ENCODE measurements around the gene SLC25A1. TPM values are rescaled to one million over a fixed set of nuclear protein-coding genes. Genes with fewer than 3 reads are reported as not detected.

Gene SLC25A1
- total and polyA plus RNA-seq, 2 experiments from 2014 or later: 187 to 422 TPM

- H3K4me1 ChIP-seq (ENCODE audit: insufficient read depth): no peaks in the 10 kb centered on the region
- no peaks in the 10 kb centered on the region for H3K9me2 ChIP-seq (replicated peaks; ENCODE audit: insufficient read depth)
- no peaks in the 10 kb centered on the region for H3K79me2 ChIP-seq
- H4K20me1 ChIP-seq (ENCODE audit: insufficient read depth, poor library complexity, severe bottlenecking): no peaks in the 10 kb centered on the region
- TF ChIP-seq EZH2phosphoT487 (IDR thresholded peaks at IDR 0.05; ENCODE audit: low read depth, severe bottlenecking, unreplicated experiment) (no peak), CTCF (IDR thresholded peaks at IDR 0.05; ENCODE audit: poor library complexity) (no peak), EZH2 (IDR thresholded peaks at IDR 0.05; ENCODE audit: borderline replicate concordance) (no peak)
- no peak for DNase-seq (ENCODE audit: low spot score)
- H3K4me2 ChIP-seq: peak within 1 kb of the TSS; percentile 79
- no peak within 1 kb of the TSS for H3K4me3 ChIP-seq
- H3K9me3 ChIP-seq (ENCODE audit: low read depth): no peaks in the 10 kb centered on the region
- H3K27ac ChIP-seq: no peak within 1 kb of the TSS
- H3K36me3 ChIP-seq (replicated peaks; ENCODE audit: insufficient read depth, low read depth): no peaks in the 10 kb centered on the region
- peak within 1 kb of the TSS; percentile 49 for H2AFZ ChIP-seq
- 4% methylated on average over 27 of the region's 59 CpGs for WGBS (ENCODE audit: low lambda C conversion rate, missing lambda C conversion rate)
- peaks cover 68% of the 10 kb centered on the region for H3K27me3 ChIP-seq
Measured at GRCh38 chr22:19149991-19150390, 28.5 kb downstream of the SLC25A1 start, which contains the start of gene GSC2. Gene GSC2, minus strand, starts transcription at chr22:19150292. Its CDS starts 9 bp downstream, at chr22:19150283.

GRCh38 chr22:19149047-19149883 lies 29.3 kb downstream of the SLC25A1 start:
- peaks cover 68% of the 10 kb centered on the region for H3K27me3 ChIP-seq
- WGBS (ENCODE audit: low lambda C conversion rate, missing lambda C conversion rate): 14% methylated on average over 75 of the region's 92 CpGs

GRCh38 chr22:19148417-19149046 lies 30.0 kb downstream of the SLC25A1 start:
- Histone ChIP-seq H3K4me3 (no peak overlapping the region), H4K20me1 (ENCODE audit: insufficient read depth, poor library complexity, severe bottlenecking) (no peaks in the 10 kb centered on the region), H3K79me2 (peaks cover 6% of the 10 kb centered on the region), H3K36me3 (replicated peaks; ENCODE audit: insufficient read depth, low read depth) (no peaks in the 10 kb centered on the region), H3K9me3 (ENCODE audit: low read depth) (no peaks in the 10 kb centered on the region), H3K4me1 (ENCODE audit: insufficient read depth) (no peaks in the 10 kb centered on the region), H3K27me3 (peaks cover 63% of the 10 kb centered on the region), H2AFZ (no peak overlapping the region), H3K9me2 (replicated peaks; ENCODE audit: insufficient read depth) (no peaks in the 10 kb centered on the region), H3K27ac (no peak overlapping the region), H3K4me2 (no peak overlapping the region)
- WGBS (ENCODE audit: low lambda C conversion rate, missing lambda C conversion rate): 78% methylated on average over 31 of the region's 33 CpGs
- no peak for TF ChIP-seq EZH2 (IDR thresholded peaks at IDR 0.05; ENCODE audit: borderline replicate concordance)
- no peak for TF ChIP-seq EZH2phosphoT487 (IDR thresholded peaks at IDR 0.05; ENCODE audit: low read depth, severe bottlenecking, unreplicated experiment)
- no peak for TF ChIP-seq CTCF (IDR thresholded peaks at IDR 0.05; ENCODE audit: poor library complexity)
- no peak for DNase-seq (ENCODE audit: low spot score)

More at GRCh38 chr22:19149047-19149883, 29.3 kb downstream of the SLC25A1 start:
- Histone ChIP-seq H3K79me2 (no peaks in the 10 kb centered on the region), H3K9me3 (ENCODE audit: low read depth) (no peaks in the 10 kb centered on the region), H4K20me1 (ENCODE audit: insufficient read depth, poor library complexity, severe bottlenecking) (no peaks in the 10 kb centered on the region), H3K36me3 (replicated peaks; ENCODE audit: insufficient read depth, low read depth) (no peaks in the 10 kb centered on the region), H3K9me2 (replicated peaks; ENCODE audit: insufficient read depth) (no peaks in the 10 kb centered on the region), H3K4me1 (ENCODE audit: insufficient read depth) (no peaks in the 10 kb centered on the region), H3K4me2 (peak overlapping the region; percentile 79), H2AFZ (peak overlapping the region; percentile 49), H3K4me3 (no peak overlapping the region), H3K27ac (no peak overlapping the region)
- TF ChIP-seq EZH2 (IDR thresholded peaks at IDR 0.05; ENCODE audit: borderline replicate concordance): peak; percentile 91
- no peak for TF ChIP-seq CTCF (IDR thresholded peaks at IDR 0.05; ENCODE audit: poor library complexity)
- peak; percentile 22 for TF ChIP-seq EZH2phosphoT487 (IDR thresholded peaks at IDR 0.05; ENCODE audit: low read depth, severe bottlenecking, unreplicated experiment)
- no peak for DNase-seq (ENCODE audit: low spot score)
